ENCODE measurements around the gene BCAS4.

GRCh38 chr20:50765674-50766073 lies 29.2 kb upstream of the BCAS4 start:
- TF ChIP-seq CTCF (conservative IDR thresholded peaks at IDR 0.05) = no peak
- no peak for TF ChIP-seq ZFX (IDR thresholded peaks at IDR 0.05)
